ENCODE measurements around the gene MRPL23.
"Not testable (repeated sequence)": the region's sequence is repeated elsewhere in the genome, so short reads cannot be mapped to it uniquely, and the experiment has no call there.

DNA sequence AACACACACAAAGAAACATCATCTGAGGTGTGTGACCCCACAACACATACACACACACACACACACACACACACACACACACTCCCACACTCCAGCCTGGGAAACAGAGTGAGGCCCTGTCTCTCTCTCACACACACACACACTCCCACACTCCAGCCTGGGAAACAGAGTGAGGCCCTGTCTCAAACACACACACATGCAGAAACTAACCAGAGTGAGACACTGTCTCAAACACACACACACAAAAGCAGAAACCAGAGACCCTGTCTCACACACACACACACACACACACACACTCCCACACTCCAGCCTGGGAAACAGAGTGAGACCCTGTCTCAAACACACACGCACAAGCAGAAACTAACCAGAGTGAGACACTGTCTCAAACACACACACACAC lies 7.3 kb upstream of the MRPL23 start:
- TF ChIP-seq TCF7 (IDR thresholded peaks at IDR 0.05; ENCODE audit: borderline replicate concordance); ZNF174 (CRISPR knock-in tag; IDR thresholded peaks at IDR 0.05); JUNB (CRISPR knock-in tag; conservative IDR thresholded peaks at IDR 0.05); EP300 (IDR thresholded peaks at IDR 0.05; ENCODE audit: low read length); SMARCE1 (IDR thresholded peaks at IDR 0.05); CEBPG (CRISPR knock-in tag; IDR thresholded peaks at IDR 0.05); CEBPG (tag; conservative IDR thresholded peaks at IDR 0.05 in 1 of 2, IDR thresholded peaks at IDR 0.05 in 1 of 2); CTCF (IDR thresholded peaks at IDR 0.05 in 2 of 3, conservative IDR thresholded peaks at IDR 0.05 in 1 of 3; ENCODE audit: insufficient read depth in 2 of 3, low read depth in 1 of 3, low read length in 3 of 3); MAFK (IDR thresholded peaks at IDR 0.05; ENCODE audit: low read length); ZBTB17 (CRISPR knock-in tag; IDR thresholded peaks at IDR 0.05); ZNF121 (CRISPR knock-in tag; conservative IDR thresholded peaks at IDR 0.05); BHLHE40 (IDR thresholded peaks at IDR 0.05; ENCODE audit: low read length); MTA2 (IDR thresholded peaks at IDR 0.05; ENCODE audit: low read depth): not testable (repeated sequence)
- TF ChIP-seq, protein P1, sequence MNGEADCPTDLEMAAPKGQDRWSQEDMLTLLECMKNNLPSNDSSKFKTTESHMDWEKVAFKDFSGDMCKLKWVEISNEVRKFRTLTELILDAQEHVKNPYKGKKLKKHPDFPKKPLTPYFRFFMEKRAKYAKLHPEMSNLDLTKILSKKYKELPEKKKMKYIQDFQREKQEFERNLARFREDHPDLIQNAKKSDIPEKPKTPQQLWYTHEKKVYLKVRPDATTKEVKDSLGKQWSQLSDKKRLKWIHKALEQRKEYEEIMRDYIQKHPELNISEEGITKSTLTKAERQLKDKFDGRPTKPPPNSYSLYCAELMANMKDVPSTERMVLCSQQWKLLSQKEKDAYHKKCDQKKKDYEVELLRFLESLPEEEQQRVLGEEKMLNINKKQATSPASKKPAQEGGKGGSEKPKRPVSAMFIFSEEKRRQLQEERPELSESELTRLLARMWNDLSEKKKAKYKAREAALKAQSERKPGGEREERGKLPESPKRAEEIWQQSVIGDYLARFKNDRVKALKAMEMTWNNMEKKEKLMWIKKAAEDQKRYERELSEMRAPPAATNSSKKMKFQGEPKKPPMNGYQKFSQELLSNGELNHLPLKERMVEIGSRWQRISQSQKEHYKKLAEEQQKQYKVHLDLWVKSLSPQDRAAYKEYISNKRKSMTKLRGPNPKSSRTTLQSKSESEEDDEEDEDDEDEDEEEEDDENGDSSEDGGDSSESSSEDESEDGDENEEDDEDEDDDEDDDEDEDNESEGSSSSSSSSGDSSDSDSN (IDR thresholded peaks at IDR 0.05; ENCODE audit: borderline replicate concordance in 1 of 2, low read depth in 2 of 2, low read length in 2 of 2): not testable (repeated sequence)

Data from K562 (cell line).